GM12878 (cell line): ENCODE data around the gene EYS. TPM values are rescaled to one million over a fixed set of nuclear protein-coding genes. Genes with fewer than 3 reads are reported as not detected.

ENCODE experiments used
- ATAC-seq: fragments of 200-7000 bp; cut with Tn5 transposase; 3 replicates; pipeline ENCODE4 v1.9.1; 2020; ENCODE audit warnings: mild to moderate bottlenecking, moderate library complexity
- BruUV-seq: library from RNA; stranded (reverse); fragments of 400-500 nt; replicated peaks from 2 replicates; lab custom pipeline; 2021; lab: Mats Ljungman, UMichigan
- CTCF ChIA-PET: fragments of 300-600 bp; sonication (Branson Sonifier 250); formaldehyde crosslinking; extraction: SDS; loops from one replicate; lab custom pipeline; 2021; ENCODE audit warnings: inconsistent platforms; lab: Yijun Ruan, JAX
- POLR2A ChIA-PET: fragments of 350-600 bp; formaldehyde crosslinking; extraction: SDS; loops from one replicate; lab custom pipeline; 2021; ENCODE audit warnings: inconsistent platforms; lab: Charles Lee
- RAD21 ChIA-PET: fragments of 300-600 bp; sonication (Branson Sonifier 250); formaldehyde crosslinking; loops from one replicate; lab custom pipeline; 2023; ENCODE audit warnings: antibody characterized with exemption; ENCODE audit not compliant: unreplicated experiment; lab: Charles Lee
- SMC1A ChIA-PET: fragments of 300-600 bp; sonication (Branson Sonifier 250); formaldehyde crosslinking; loops from one replicate; lab custom pipeline; 2023; ENCODE audit not compliant: unreplicated experiment, uncharacterized antibody; lab: Charles Lee
- DNase-seq: peaks from one replicate; pipeline ENCODE4 v3.0.0-alpha.2; 2011; ENCODE audit warnings: low read depth, low spot score
- FAIRE-seq: peaks from 3 replicates; lab custom pipeline; 2011; peaks lifted over from hg19 to GRCh38; lab: Jason Lieb, UNC
- H2AFZ ChIP-seq: 2 replicates; pipeline ENCODE4 v1.6.0; 2011; ENCODE audit warnings: low read depth, low read length, control low read depth; ENCODE audit not compliant: control insufficient read depth
- H3K27ac ChIP-seq: 2 replicates; pipeline ENCODE4 v1.5.1; 2011; ENCODE audit warnings: control low read depth; ENCODE audit not compliant: control insufficient read depth, insufficient read depth
- H3K27me3 ChIP-seq, 2 experiments: replicated peaks in 1 of 2; 2 replicates each; pipeline versions ENCODE4 v1.6.0 to v1.6.1; 2011; ENCODE audit warnings: low read length in 1 of 2; ENCODE audit not compliant: control insufficient read depth in 2 of 2, insufficient read depth in 2 of 2
- H3K36me3 ChIP-seq, 2 experiments: 2 replicates each; pipeline ENCODE4 v1.5.1; 2011; ENCODE audit warnings: low read length in 1 of 2; ENCODE audit not compliant: control insufficient read depth in 2 of 2, insufficient read depth in 2 of 2
- H3K4me1 ChIP-seq: 2 replicates; pipeline ENCODE4 v1.6.1; 2011; ENCODE audit warnings: mild to moderate bottlenecking, low read length, moderate library complexity, mixed read lengths; ENCODE audit not compliant: control insufficient read depth, insufficient read depth
- H3K4me2 ChIP-seq: 2 replicates; pipeline ENCODE4 v1.6.0; 2011; ENCODE audit warnings: control low read depth; ENCODE audit not compliant: control insufficient read depth, insufficient read depth
- H3K4me3 ChIP-seq: fragments of 200-600 bp; sonication (generic); 2 replicates; pipeline ENCODE4 v1.5.1; 2016
- H3K79me2 ChIP-seq: 2 replicates; pipeline ENCODE4 v1.6.0; 2011; ENCODE audit warnings: low read length; ENCODE audit not compliant: control insufficient read depth, insufficient read depth
- H3K9ac ChIP-seq: 2 replicates; pipeline ENCODE4 v1.8.0; 2011; ENCODE audit warnings: low read length, control low read depth, mixed read lengths; ENCODE audit not compliant: control insufficient read depth, insufficient read depth
- H3K9me3 ChIP-seq: replicated peaks from 3 replicates; pipeline ENCODE4 v1.5.1; 2011; ENCODE audit warnings: mild to moderate bottlenecking, low read length; ENCODE audit not compliant: control insufficient read depth, insufficient read depth
- H4K20me1 ChIP-seq: 2 replicates; pipeline ENCODE4 v1.6.0; 2011; ENCODE audit not compliant: control insufficient read depth, insufficient read depth
- BCL11A ChIP-seq: IDR thresholded peaks from 2 replicates; pipeline ENCODE4 v1.6.1; 2011; ENCODE audit warnings: low read depth, low read length
- BHLHE40 ChIP-seq, 2 experiments: fragments of 450-650 bp in 1 of 2; IDR thresholded peaks; 2 replicates each; pipeline ENCODE4 v1.6.1; 2011 to 2017; ENCODE audit warnings: low read depth in 2 of 2, borderline replicate concordance in 1 of 2, improper control_type of control experiment in 1 of 2, low read length in 1 of 2, mild to moderate bottlenecking in 1 of 2
- E2F4 ChIP-seq: IDR thresholded peaks from 2 replicates; pipeline ENCODE4 v1.6.1; 2012; ENCODE audit warnings: low read depth, low read length, improper control_type of control experiment
- ELK1 ChIP-seq: IDR thresholded peaks from 2 replicates; pipeline ENCODE4 v1.6.1; 2012; ENCODE audit warnings: low read depth, low read length, improper control_type of control experiment
- FOXK2 ChIP-seq: fragments of 450-650 bp; IDR thresholded peaks from 2 replicates; pipeline ENCODE4 v1.6.1; 2017; ENCODE audit warnings: mild to moderate bottlenecking, moderate library complexity
- HCFC1 ChIP-seq: fragments of 150-350 bp; IDR thresholded peaks from 2 replicates; pipeline ENCODE4 v1.6.1; 2014; ENCODE audit warnings: low read length
- HDGF ChIP-seq: fragments of 450-650 bp; IDR thresholded peaks from 2 replicates; pipeline ENCODE4 v1.6.1; 2016; ENCODE audit warnings: antibody characterized with exemption
- JUNB ChIP-seq: IDR thresholded peaks from 2 replicates; pipeline ENCODE4 v1.6.1; 2016; ENCODE audit warnings: antibody characterized with exemption, mild to moderate bottlenecking
- MYC ChIP-seq: IDR thresholded peaks from 2 replicates; pipeline ENCODE4 v1.6.1; 2011; ENCODE audit warnings: mild to moderate bottlenecking, low read length, moderate library complexity, inconsistent platforms; ENCODE audit not compliant: insufficient read depth, insufficient replicate concordance, insufficient read length, severe bottlenecking
- NR2C2 ChIP-seq: IDR thresholded peaks from 2 replicates; pipeline ENCODE4 v1.6.1; 2011; ENCODE audit warnings: borderline replicate concordance, low read depth; ENCODE audit not compliant: control insufficient read depth, insufficient read length
- PML ChIP-seq: IDR thresholded peaks from 2 replicates; pipeline ENCODE4 v1.6.1; 2012; ENCODE audit warnings: low read length, inconsistent platforms
- POLR2AphosphoS2 ChIP-seq: IDR thresholded peaks from 2 replicates; pipeline ENCODE4 v1.6.1; 2011; ENCODE audit warnings: low read depth, mild to moderate bottlenecking, low read length, improper control_type of control experiment, moderate library complexity
- RAD51 ChIP-seq: fragments of 450-650 bp; IDR thresholded peaks from 2 replicates; pipeline ENCODE4 v1.6.1; 2016; ENCODE audit warnings: moderate library complexity, mild to moderate bottlenecking, inconsistent platforms
- RB1 ChIP-seq: fragments of 450-650 bp; formaldehyde crosslinking; IDR thresholded peaks from 2 replicates; pipeline ENCODE4 v1.6.1; 2017; ENCODE audit warnings: mild to moderate bottlenecking, borderline replicate concordance
- SMC3 ChIP-seq: IDR thresholded peaks from 2 replicates; pipeline ENCODE4 v1.6.1; 2011; ENCODE audit warnings: low read length, improper control_type of control experiment, borderline replicate concordance
- TARDBP ChIP-seq: IDR thresholded peaks from 2 replicates; pipeline ENCODE4 v1.6.1; 2016; ENCODE audit warnings: borderline replicate concordance
- ZNF217 ChIP-seq: fragments of 450-650 bp; IDR thresholded peaks from 2 replicates; pipeline ENCODE4 v1.6.1; 2017; ENCODE audit warnings: antibody characterized with exemption, mild to moderate bottlenecking
- ZNF622 ChIP-seq: fragments of 450-650 bp; IDR thresholded peaks from 2 replicates; pipeline ENCODE4 v1.6.1; 2017; ENCODE audit warnings: mild to moderate bottlenecking, inconsistent platforms
- WGBS: methylation state at CpG from one replicate; pipeline ENCODE4 v1.1.6; 2016; ENCODE audit warnings: low lambda C conversion rate; ENCODE audit not compliant: insufficient replicate concordance, insufficient coverage; ENCODE audit errors: missing lambda C conversion rate; 5-methylcytosine and 5-hydroxymethylcytosine counted together
- in situ Hi-C: fragments of 300-500 bp; cut with MboI; formaldehyde crosslinking; loops from 9 replicates; pipeline ENCODE4 v1.14.3; 2018; ENCODE audit warnings: mixed read lengths
- intact Hi-C: fragments of 100-400 bp; cut with micrococcal nuclease; formaldehyde crosslinking; loops from one replicate; pipeline ENCODE4 v1.14.2; 2022; ENCODE audit not compliant: unreplicated experiment
- polyA plus RNA-seq, 11 experiments: library from polyadenylated mRNA; depleted of rRNA in 4 of 11; unstranded in 6 of 11; stranded (reverse) in 5 of 11; fragments of >200 nt; fragmentation: Nextera tagmentation in 4 of 11; fragmentation: Illumina TruSeq in 1 of 11; extraction: Ambion mirVana in 4 of 11; extraction: Trizol in 1 of 11; gene quantifications; 1 replicate in 1 of 11; 2 replicates in 10 of 11; pipeline versions ENCODE4 v1.2.1 to v1.2.3, GENCODE V29; 2011 to 2016; ENCODE audit warnings: inconsistent platforms in 2 of 11, missing spikeins in 2 of 11, low read depth in 1 of 11
- total RNA-seq, 4 experiments: library from RNA; depleted of rRNA in 3 of 4; stranded (reverse); fragments of >200 nt in 3 of 4; fragmentation: Illumina TruSeq in 1 of 4; extraction: Trizol in 1 of 4; gene quantifications; 2 replicates each; pipeline versions ENCODE4 v1.2.1 to v1.2.3, GENCODE V29; 2013 to 2021

Gene EYS
- total and polyA plus RNA-seq, 10 of the 15 experiments (the other 5 are each of a cell fraction or from before 2014, with no cell fraction given) = under 0.01 to 0.14 (median 0.02) TPM; not detected in 1

DNA sequence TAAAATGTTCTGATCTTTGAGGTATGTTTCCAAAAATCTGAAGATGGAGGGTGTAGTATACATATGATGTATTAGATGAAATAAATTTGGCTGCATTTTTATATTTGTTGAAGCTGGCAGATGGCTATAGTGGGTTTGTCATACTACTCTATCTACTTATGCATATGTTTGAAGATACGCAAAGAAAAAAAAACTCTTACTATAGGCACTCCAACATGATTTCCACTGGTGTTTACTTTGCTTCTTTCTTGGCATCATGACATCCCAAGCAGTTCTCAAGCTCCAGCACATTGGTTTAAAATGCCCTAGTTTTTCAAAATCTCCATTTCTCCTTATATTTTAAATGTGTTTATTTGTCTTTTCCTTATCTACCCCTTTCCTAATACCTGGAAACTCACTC, 1359.6 kb downstream of the EYS start:
- no peak for FAIRE-seq
- intact Hi-C loops (no loop called here), in situ Hi-C loops (no loop called here)
- no TSS peak for BruUV-seq
- Histone ChIP-seq H3K9ac (no peak overlapping the region), H3K79me2 (no peaks in the 10 kb centered on the region), H3K4me1 (no peaks in the 10 kb centered on the region), H3K27ac (no peak overlapping the region), H3K9me3 (no peaks in the 10 kb centered on the region), H3K27me3 (no peaks in the 10 kb centered on the region), H3K4me2 (no peak overlapping the region), H3K4me3 (no peak overlapping the region), H2AFZ (no peak overlapping the region), H4K20me1 (no peaks in the 10 kb centered on the region), H3K36me3 (no peaks in the 10 kb centered on the region)
- POLR2A ChIA-PET = no interaction called here
- no peak for ATAC-seq
- SMC1A ChIA-PET = interaction anchor here (0.5 to 0.6 kb wide), 2 partner anchors 97 to 247 kb away, joined by 3 read pairs; no protein-coding TSS in a partner anchor
- TF ChIP-seq NR2C2 = no peak
- no peak for TF ChIP-seq FOXK2
- no peak for TF ChIP-seq RB1
- no peak for TF ChIP-seq BHLHE40 (IDR thresholded peaks at IDR 0.05; ENCODE audit: borderline replicate concordance in 1 of 2, low read depth in 2 of 2, low read length in 1 of 2)
- TF ChIP-seq JUNB = no peak
- no peak for TF ChIP-seq PML
- no peak for TF ChIP-seq TARDBP
- TF ChIP-seq ZNF217 = no peak
- no peak for TF ChIP-seq ELK1
- TF ChIP-seq RAD51 = no peak
- TF ChIP-seq MYC = no peak
- no peak for TF ChIP-seq SMC3
- no peak for TF ChIP-seq E2F4
- no peak for TF ChIP-seq HDGF
- no peak for TF ChIP-seq ZNF622
- no peak for TF ChIP-seq HCFC1
- TF ChIP-seq BCL11A = no peak
- TF ChIP-seq POLR2AphosphoS2 = no peak
- DNase-seq = no peak
- CTCF ChIA-PET = interaction anchor here (1.2 kb wide), 1 partner anchor 16 kb away, joined by 5 read pairs; no protein-coding TSS in a partner anchor
- RAD21 ChIA-PET = no interaction called here
- 46% methylated on average over 1 of the region's 1 CpG for WGBS
